IMR-90 (cell line): Measurements from ENCODE around the gene NWD2.

Source experiments
- BHLHE40 ChIP-seq: fragments of 150-350 bp; IDR thresholded peaks from 2 replicates; pipeline ENCODE4 v1.6.1; 2016; ENCODE audit warnings: mild to moderate bottlenecking, low read depth, low read length
- CEBPB ChIP-seq: IDR thresholded peaks from 2 replicates; pipeline ENCODE4 v1.6.1; 2012; ENCODE audit warnings: low read depth, low read length, improper control_type of control experiment
- MAFK ChIP-seq: IDR thresholded peaks from 2 replicates; pipeline ENCODE4 v1.6.1; 2012; ENCODE audit warnings: low read depth, low read length, improper control_type of control experiment
- MAZ ChIP-seq: IDR thresholded peaks from 2 replicates; pipeline ENCODE4 v1.6.1; 2012; ENCODE audit warnings: low read depth, mild to moderate bottlenecking, low read length, improper control_type of control experiment, moderate library complexity, borderline replicate concordance
- MXI1 ChIP-seq: IDR thresholded peaks from 2 replicates; pipeline ENCODE4 v1.6.1; 2012; ENCODE audit warnings: low read depth, mild to moderate bottlenecking, low read length, moderate library complexity, borderline replicate concordance
- POLR2A ChIP-seq: IDR thresholded peaks from 2 replicates; pipeline ENCODE4 v1.6.1; 2012; ENCODE audit warnings: mild to moderate bottlenecking, low read depth, low read length
- RAD21 ChIP-seq: IDR thresholded peaks from 2 replicates; pipeline ENCODE4 v1.6.1; 2012; ENCODE audit warnings: low read length, improper control_type of control experiment
- RCOR1 ChIP-seq: IDR thresholded peaks from 2 replicates; pipeline ENCODE4 v1.6.1; 2012; ENCODE audit warnings: mild to moderate bottlenecking, low read length, improper control_type of control experiment; ENCODE audit not compliant: insufficient replicate concordance
- SMC3 ChIP-seq: fragments of 150-350 bp; IDR thresholded peaks from 2 replicates; pipeline ENCODE4 v1.6.1; 2016; ENCODE audit warnings: low read depth, mild to moderate bottlenecking, antibody characterized with exemption, low read length, moderate library complexity
- TF ChIP-seq, protein P1 (sequence below): conservative IDR thresholded peaks from 2 replicates; pipeline ENCODE4 v1.5.1; 2012; ENCODE audit warnings: mild to moderate bottlenecking, low read depth, low read length, improper control_type of control experiment
- TF ChIP-seq, protein P2 (sequence below): fragments of 150-350 bp; IDR thresholded peaks from 2 replicates; pipeline ENCODE4 v1.6.1; 2017; ENCODE audit warnings: mild to moderate bottlenecking, antibody characterized with exemption, low read length, low read depth
- TF ChIP-seq, protein P3 (sequence below): fragments of 150-350 bp; IDR thresholded peaks from 2 replicates; pipeline ENCODE4 v1.6.1; 2016; ENCODE audit warnings: low read depth, mild to moderate bottlenecking, low read length, moderate library complexity, borderline replicate concordance

DNA sequence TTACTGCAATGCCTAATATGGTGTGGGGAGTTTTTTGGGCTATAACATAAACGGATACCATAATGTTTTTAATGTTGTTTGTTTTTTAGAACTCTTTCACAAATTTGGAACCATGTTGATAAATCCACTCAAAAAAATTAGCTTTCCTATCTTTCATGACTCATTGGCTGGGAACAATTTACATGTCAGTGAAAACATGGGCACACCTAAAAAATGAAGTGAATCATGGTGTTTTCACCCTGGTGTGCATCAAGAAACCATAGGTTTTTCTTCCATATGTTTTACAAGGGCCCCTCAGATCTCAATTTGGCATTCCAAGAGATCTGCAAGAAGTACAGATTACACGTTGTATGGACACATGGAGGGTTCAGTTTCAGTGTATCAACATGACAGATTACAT is 207.1 kb downstream of the NWD2 start:
- TF ChIP-seq, protein P1, sequence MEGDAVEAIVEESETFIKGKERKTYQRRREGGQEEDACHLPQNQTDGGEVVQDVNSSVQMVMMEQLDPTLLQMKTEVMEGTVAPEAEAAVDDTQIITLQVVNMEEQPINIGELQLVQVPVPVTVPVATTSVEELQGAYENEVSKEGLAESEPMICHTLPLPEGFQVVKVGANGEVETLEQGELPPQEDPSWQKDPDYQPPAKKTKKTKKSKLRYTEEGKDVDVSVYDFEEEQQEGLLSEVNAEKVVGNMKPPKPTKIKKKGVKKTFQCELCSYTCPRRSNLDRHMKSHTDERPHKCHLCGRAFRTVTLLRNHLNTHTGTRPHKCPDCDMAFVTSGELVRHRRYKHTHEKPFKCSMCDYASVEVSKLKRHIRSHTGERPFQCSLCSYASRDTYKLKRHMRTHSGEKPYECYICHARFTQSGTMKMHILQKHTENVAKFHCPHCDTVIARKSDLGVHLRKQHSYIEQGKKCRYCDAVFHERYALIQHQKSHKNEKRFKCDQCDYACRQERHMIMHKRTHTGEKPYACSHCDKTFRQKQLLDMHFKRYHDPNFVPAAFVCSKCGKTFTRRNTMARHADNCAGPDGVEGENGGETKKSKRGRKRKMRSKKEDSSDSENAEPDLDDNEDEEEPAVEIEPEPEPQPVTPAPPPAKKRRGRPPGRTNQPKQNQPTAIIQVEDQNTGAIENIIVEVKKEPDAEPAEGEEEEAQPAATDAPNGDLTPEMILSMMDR: no peak
- TF ChIP-seq, protein P2, sequence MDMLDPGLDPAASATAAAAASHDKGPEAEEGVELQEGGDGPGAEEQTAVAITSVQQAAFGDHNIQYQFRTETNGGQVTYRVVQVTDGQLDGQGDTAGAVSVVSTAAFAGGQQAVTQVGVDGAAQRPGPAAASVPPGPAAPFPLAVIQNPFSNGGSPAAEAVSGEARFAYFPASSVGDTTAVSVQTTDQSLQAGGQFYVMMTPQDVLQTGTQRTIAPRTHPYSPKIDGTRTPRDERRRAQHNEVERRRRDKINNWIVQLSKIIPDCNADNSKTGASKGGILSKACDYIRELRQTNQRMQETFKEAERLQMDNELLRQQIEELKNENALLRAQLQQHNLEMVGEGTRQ: no peak
- TF ChIP-seq, protein P3, sequence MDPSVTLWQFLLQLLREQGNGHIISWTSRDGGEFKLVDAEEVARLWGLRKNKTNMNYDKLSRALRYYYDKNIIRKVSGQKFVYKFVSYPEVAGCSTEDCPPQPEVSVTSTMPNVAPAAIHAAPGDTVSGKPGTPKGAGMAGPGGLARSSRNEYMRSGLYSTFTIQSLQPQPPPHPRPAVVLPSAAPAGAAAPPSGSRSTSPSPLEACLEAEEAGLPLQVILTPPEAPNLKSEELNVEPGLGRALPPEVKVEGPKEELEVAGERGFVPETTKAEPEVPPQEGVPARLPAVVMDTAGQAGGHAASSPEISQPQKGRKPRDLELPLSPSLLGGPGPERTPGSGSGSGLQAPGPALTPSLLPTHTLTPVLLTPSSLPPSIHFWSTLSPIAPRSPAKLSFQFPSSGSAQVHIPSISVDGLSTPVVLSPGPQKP: no peak
- TF ChIP-seq RAD21: no peak
- TF ChIP-seq CEBPB: no peak
- TF ChIP-seq MAFK: no peak
- no peak for TF ChIP-seq MXI1
- TF ChIP-seq POLR2A: no peak
- TF ChIP-seq BHLHE40: no peak
- TF ChIP-seq MAZ: no peak
- no peak for TF ChIP-seq SMC3
- TF ChIP-seq RCOR1: no peak
